A673 (cell line): ENCODE data around the gene PITPNM2. TPM values are rescaled to one million over a fixed set of nuclear protein-coding genes. Genes with fewer than 3 reads are reported as not detected.

Experiments
- BruUV-seq: library from RNA; stranded (reverse); fragments of 400-500 nt; replicated peaks from 2 replicates; lab custom pipeline; 2021; lab: Mats Ljungman, UMichigan
- CTCF ChIA-PET: fragments of 300-600 bp; sonication (Branson Sonifier 250); formaldehyde crosslinking; loops from one replicate; lab custom pipeline; 2022; ENCODE audit warnings: antibody characterized with exemption; lab: Charles Lee
- POLR2A ChIA-PET: fragments of 300-600 bp; sonication (Branson Sonifier 250); formaldehyde crosslinking; loops from one replicate; lab custom pipeline; 2022; ENCODE audit warnings: antibody characterized with exemption; ENCODE audit not compliant: low non-redundant PET; lab: Charles Lee
- DNase-seq: peaks from one replicate; pipeline ENCODE4 v3.0.0-alpha.2; 2015; ENCODE audit warnings: low spot score
- H3K27ac ChIP-seq: fragments of 200-600 bp; sonication (generic); 2 replicates; pipeline ENCODE4 v1.5.1; 2016; ENCODE audit warnings: mixed run types, low read depth, mild to moderate bottlenecking, mixed read lengths, antibody characterized with exemption, low read length; ENCODE audit not compliant: poor library complexity, severe bottlenecking
- H3K27me3 ChIP-seq: fragments of 200-600 bp; sonication (generic); replicated peaks from 2 replicates; pipeline ENCODE4 v1.6.1; 2017; ENCODE audit warnings: mixed run types, low read depth, mild to moderate bottlenecking, mixed read lengths, antibody characterized with exemption, low read length; ENCODE audit not compliant: insufficient read depth, poor library complexity
- H3K36me3 ChIP-seq: fragments of 200-600 bp; sonication (generic); 2 replicates; pipeline ENCODE4 v1.6.1; 2016; ENCODE audit warnings: mixed run types, mild to moderate bottlenecking, mixed read lengths, antibody characterized with exemption, low read length; ENCODE audit not compliant: insufficient read depth, poor library complexity, severe bottlenecking
- H3K4me1 ChIP-seq: fragments of 200-600 bp; sonication (generic); 2 replicates; pipeline ENCODE4 v1.6.1; 2017; ENCODE audit warnings: mixed run types, mild to moderate bottlenecking, mixed read lengths, antibody characterized with exemption, low read length; ENCODE audit not compliant: insufficient read depth, poor library complexity, severe bottlenecking
- H3K4me3 ChIP-seq: fragments of 200-600 bp; sonication (generic); 2 replicates; pipeline ENCODE4 v1.5.1; 2016; ENCODE audit warnings: low read depth, mixed run types, mild to moderate bottlenecking, mixed read lengths, low read length; ENCODE audit not compliant: poor library complexity, severe bottlenecking
- H3K9me3 ChIP-seq: fragments of 200-600 bp; sonication (generic); 2 replicates; pipeline ENCODE4 v1.6.1; 2016; ENCODE audit warnings: mixed run types, low read depth, mild to moderate bottlenecking, mixed read lengths, antibody characterized with exemption, low read length; ENCODE audit not compliant: poor library complexity, severe bottlenecking
- EZH2 ChIP-seq: fragments of 200-600 bp; sonication (generic); IDR thresholded peaks from 2 replicates; pipeline ENCODE4 v1.6.1; 2017; ENCODE audit warnings: borderline replicate concordance, low read depth, mild to moderate bottlenecking, mixed read lengths, antibody characterized with exemption, low read length; ENCODE audit not compliant: poor library complexity, severe bottlenecking
- intact Hi-C: fragments of 100-400 bp; cut with micrococcal nuclease; formaldehyde crosslinking; loops from one replicate; pipeline ENCODE4 v1.10.0; 2022; ENCODE audit not compliant: unreplicated experiment
- total RNA-seq: library from RNA; stranded (reverse); gene quantifications from 2 replicates; pipeline ENCODE4 v1.2.3, GENCODE V29; 2021
- TF ChIP-seq, protein P1 (sequence below): fragments of 300-800, 200-600 bp; sonication (generic); conservative IDR thresholded peaks from 2 replicates; pipeline ENCODE4 v1.5.1; 2017; ENCODE audit warnings: low read depth, mild to moderate bottlenecking, antibody characterized with exemption, low read length, moderate library complexity, mixed read lengths

Gene PITPNM2
- total RNA-seq, 1 experiment from 2014 or later, result 6.4 TPM

- BruUV-seq, result no TSS peak
- Histone ChIP-seq H3K9me3 (no peaks in the 10 kb centered on the region), H3K27ac (no peak overlapping the region)
Observed at GRCh38 chr12:123126294-123127181, 24.4 kb downstream of the PITPNM2 start.

GRCh38 chr12:123122626-123123025 lies 28.3 kb downstream of the PITPNM2 start:
- no peak for DNase-seq
- POLR2A ChIA-PET, result no interaction called here
- BruUV-seq, result no TSS peak

More at GRCh38 chr12:123126294-123127181, 24.4 kb downstream of the PITPNM2 start:
- no peak for TF ChIP-seq EZH2
- TF ChIP-seq, protein P1, sequence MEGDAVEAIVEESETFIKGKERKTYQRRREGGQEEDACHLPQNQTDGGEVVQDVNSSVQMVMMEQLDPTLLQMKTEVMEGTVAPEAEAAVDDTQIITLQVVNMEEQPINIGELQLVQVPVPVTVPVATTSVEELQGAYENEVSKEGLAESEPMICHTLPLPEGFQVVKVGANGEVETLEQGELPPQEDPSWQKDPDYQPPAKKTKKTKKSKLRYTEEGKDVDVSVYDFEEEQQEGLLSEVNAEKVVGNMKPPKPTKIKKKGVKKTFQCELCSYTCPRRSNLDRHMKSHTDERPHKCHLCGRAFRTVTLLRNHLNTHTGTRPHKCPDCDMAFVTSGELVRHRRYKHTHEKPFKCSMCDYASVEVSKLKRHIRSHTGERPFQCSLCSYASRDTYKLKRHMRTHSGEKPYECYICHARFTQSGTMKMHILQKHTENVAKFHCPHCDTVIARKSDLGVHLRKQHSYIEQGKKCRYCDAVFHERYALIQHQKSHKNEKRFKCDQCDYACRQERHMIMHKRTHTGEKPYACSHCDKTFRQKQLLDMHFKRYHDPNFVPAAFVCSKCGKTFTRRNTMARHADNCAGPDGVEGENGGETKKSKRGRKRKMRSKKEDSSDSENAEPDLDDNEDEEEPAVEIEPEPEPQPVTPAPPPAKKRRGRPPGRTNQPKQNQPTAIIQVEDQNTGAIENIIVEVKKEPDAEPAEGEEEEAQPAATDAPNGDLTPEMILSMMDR, result 0 out of 2 replicates have a peak, but pooled peaks have one; percentile 9
- intact Hi-C loops, result no loop called here
- Histone ChIP-seq H3K27me3 (no peaks in the 10 kb centered on the region), H3K36me3 (no peaks in the 10 kb centered on the region), H3K4me3 (no peak overlapping the region), H3K4me1 (peaks cover 5% of the 10 kb centered on the region)
- ChIA-PET CTCF (no interaction called here), POLR2A (no interaction called here)
- peak; percentile 67 for DNase-seq

GRCh38 chr12:123121670-123122069 lies 29.2 kb downstream of the PITPNM2 start:
- CTCF ChIA-PET, result no interaction called here
- no peaks in the 10 kb centered on the region for H3K36me3 ChIP-seq
- DNase-seq, result no peak
- H3K4me3 ChIP-seq, result no peak overlapping the region
- H3K4me1 ChIP-seq, result peaks cover 5% of the 10 kb centered on the region
- H3K27ac ChIP-seq, result no peak overlapping the region
- BruUV-seq, result no TSS peak
- H3K27me3 ChIP-seq, result no peaks in the 10 kb centered on the region
- H3K9me3 ChIP-seq, result no peaks in the 10 kb centered on the region
- intact Hi-C loops, result no loop called here
- POLR2A ChIA-PET, result no interaction called here
- no peak for TF ChIP-seq EZH2
- TF ChIP-seq, protein P1, result no peak

More at GRCh38 chr12:123122626-123123025, 28.3 kb downstream of the PITPNM2 start:
- Histone ChIP-seq H3K4me1 (peaks cover 5% of the 10 kb centered on the region), H3K36me3 (no peaks in the 10 kb centered on the region), H3K4me3 (no peak overlapping the region), H3K27ac (no peak overlapping the region), H3K9me3 (no peaks in the 10 kb centered on the region), H3K27me3 (no peaks in the 10 kb centered on the region)
- intact Hi-C loops, result no loop called here
- TF ChIP-seq EZH2, result no peak
- TF ChIP-seq, protein P1, result no peak
- CTCF ChIA-PET, result no interaction called here
